NCI-H510A (cell line): ENCODE data around the gene TMEM250.

ENCODE experiments used
- DNase-seq: peaks from one replicate; lab custom pipeline; 2025; lab: John Stamatoyannopoulos, UW

Gene TMEM250

DNA sequence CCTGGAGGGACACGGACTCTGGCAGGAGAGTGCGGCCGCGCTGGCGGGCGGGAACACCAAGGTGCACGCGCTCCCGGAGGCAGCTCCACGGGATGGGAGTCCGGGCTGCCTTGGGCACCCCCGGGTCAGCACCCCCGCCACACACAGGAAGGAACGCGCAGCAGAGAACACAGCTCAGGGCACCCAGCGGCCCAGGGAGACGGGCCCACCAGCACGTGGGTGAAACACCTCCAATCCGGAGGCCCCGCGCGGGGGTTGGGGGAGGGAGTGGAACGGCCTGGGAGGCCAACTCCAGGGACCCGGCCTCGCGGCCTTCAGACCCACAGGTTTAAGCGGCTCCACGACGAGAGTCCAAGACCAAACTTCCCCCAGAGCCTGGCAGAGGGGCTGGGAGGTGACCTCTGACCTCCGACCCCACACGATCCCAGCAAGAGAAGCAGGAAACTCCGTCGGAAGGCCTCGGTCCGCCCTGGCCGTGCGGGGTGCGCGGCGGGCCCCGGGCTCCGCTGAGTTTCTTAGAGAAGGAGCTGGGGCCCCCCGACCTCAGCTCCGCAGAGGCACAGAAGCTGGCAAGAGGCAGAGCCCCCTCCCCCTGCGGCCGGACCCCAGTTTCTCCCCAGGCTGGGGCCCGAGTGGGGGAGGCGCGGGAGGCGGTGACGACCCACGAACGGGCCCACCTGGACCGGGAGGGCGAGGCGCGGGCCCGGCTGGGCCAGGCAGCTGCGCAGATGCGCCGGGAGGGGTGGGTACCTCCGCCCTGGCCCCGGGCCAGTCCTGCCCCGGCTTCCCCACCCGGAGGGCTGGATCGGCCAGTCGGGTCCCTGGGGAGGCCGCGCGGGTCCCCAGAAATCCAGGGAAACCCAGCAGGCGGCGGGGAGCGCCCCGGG lies 24.4 kb downstream of the TMEM250 start:
- DNase-seq: peak; percentile 57

DNA sequence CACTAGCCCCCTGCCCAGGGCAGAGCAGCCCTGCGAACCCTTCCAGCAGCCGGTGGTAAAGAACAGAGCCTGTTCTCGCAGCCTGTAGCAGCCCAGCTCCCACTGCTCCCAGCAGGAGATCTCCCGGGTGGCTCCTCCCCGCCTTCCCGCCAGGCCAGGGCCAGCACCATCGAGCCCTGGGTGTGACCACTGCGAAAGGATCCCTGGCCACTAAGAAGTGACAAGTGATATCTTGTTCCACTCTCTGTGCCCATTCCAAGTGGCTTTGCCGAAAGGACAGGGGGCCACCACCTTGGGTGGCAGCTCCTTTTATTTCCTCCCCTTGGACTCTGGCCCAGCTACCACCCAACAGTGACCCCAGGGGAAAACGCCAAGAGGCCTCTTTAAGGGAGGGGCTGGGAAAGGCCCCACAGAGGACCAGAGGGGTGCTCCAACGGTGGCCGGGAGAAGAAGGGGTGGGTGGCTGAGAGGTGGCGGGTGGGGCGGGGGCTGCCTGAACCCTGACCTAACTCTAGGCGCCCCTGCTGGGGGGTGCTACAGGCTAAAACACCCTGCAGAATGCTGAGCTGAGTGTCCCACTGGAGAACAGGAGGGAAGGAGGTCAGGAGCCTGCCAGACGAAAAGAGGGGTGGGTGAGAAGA lies 25.2 kb downstream of the TMEM250 start:
- peak; percentile 36 for DNase-seq

DNA sequence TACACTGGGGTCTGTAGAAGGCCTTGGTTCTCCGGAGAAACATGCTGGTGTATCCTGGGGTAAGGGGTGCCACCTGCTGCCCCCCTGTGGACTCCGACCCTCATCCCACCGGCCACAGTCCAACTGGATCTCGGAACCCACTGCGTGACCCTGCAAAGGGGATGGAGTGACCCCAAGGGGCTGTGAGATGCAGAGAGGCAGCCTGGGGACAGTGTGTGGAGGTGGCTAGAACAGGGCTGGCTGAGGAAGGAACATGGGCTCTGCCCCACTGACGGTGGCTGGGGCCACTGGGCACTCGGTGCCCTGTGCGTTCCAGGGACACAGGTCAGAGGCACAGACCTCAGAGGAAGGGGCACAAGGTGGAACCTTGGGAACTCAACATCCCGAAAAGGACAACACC lies 25.9 kb downstream of the TMEM250 start:
- no peak for DNase-seq

DNA sequence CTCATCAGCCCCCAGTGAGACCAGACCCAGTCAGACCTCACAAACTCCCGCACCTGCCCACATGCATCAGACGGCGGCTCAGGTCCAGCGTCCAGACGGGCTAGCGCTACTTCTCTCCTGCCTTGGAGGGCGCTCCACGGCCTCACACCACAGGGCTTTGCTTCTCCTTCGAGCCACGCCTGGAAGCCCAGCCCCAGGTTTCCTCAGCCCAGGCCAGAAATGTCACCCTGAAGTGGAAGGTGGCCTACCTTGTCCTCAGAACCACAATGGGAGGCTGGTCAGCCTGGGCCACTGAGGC lies 26.4 kb downstream of the TMEM250 start:
- DNase-seq: no peak

DNA sequence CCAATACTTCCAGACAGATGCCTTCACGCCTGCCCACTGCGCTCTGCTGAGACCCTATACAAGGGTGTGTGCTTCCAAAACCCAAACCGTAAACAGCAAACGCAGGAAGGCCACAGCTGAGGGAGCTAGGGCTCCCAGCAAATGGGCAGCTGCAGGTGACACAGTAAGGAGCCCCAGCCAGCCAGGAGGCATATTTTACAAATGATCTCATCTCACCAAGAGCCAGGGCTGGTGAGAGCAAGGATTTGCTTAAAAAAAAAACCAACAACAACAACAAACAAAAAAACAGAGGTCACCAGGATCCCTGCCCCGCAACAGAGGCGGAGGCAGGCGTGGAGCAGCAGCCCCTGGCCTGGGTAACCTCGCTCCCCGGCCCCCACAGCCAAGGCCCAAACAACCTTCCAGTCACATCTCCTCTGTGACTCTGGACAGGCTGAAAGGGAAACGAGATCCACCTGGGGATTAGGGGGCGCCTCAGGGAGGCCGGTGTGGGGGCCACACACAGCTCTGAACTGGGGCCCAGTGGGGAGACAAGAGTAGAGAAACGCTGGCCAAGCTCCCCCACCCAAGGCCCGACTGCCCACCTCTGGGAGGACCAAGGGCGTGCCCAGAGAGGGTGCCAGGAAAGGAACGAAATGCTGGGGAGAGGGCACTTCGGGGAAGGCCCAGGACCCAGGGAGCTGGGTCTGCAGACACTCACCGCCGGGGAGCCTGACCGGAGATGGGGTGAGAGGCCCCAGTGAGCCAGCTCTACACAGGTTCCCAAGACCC lies 26.9 kb downstream of the TMEM250 start:
- DNase-seq: no peak

DNA sequence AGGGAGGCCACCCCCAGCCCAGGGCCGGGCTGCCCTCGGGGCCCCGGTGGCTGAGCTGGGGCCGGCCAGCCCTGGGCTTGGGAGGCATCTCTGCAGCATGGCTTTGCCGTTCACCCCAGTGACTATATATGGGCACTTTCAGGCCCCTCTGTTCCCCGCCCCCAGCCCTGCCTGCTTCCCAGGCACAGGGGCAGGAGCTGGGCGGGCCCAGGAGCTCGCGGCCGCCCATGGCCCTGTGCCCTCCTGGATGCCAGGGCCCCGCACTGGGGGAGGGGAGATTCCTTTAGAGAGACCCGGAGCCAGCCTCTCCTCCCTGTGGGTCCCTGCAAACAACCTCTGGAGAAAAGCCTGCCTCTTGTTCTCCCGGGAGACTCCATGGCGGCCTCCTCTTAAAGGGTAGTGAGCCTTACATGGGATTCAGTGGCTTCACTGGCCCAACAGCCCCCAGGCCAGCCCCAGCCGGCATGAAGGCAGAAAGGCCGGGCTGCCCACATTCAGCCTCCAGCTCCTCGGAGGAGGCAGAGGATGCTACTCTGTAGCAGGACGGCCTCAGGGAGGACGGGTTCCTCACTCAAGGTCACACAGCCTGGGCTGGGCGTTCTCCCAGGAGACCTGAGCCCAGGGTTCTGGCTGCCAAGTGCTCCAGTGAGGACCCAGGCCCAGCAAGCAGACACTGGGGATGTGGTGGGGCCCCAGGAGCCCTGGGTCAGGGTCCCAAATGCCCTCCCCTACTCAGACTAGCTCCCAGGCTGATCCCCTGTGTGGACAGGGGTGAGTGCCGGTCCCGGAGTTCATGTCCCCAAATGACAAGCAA lies 27.7 kb downstream of the TMEM250 start:
- no peak for DNase-seq

DNA sequence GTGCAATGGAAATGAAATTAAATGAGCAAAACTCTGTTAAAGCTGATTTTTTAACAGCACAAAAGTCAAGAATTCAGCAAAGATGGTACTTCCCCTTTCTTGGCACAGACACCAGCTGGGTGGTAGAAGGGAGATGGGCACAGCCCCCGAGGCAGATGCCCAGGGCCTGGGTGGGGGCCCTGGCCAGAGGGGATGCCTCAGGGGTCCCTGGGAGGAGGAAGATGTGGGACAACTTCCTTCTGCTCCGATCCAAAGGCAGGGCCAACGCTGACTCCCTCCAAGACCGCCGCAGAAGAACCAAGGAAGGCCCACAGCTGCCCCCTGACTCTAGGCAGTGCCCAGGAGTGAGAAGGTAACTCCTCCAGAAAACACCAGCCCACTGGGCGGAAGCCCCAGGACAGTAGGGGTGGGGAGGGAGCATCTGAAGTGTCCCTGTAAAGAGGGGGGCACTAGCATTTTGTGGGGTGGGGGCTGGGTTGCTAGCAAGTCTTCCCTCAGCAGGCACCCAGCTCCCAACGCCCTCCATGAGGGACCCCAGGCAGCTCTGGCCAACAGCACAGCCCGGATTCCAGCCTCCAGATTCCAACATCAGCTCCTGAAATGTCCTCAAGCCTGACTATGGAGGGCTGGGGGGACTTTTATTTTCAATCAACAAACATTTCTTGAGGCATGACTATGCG lies 28.5 kb downstream of the TMEM250 start:
- no peak for DNase-seq

DNA sequence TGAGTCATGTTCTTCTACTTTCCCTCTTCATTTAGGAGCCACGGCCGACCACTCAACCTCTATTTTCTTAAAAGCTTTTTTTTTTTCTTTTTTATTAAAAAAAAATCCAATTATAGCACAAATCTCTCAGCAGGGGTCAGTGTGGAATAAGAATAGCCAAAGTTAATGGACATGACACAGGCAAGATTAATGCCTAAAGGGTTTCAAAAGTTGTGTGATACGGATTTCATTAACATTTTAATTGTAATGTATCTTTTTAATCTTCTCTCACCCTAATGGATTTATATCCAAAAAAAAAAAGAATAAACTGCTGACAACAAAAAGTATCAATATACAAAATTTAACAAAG lies 29.0 kb downstream of the TMEM250 start:
- no peak for DNase-seq

DNA sequence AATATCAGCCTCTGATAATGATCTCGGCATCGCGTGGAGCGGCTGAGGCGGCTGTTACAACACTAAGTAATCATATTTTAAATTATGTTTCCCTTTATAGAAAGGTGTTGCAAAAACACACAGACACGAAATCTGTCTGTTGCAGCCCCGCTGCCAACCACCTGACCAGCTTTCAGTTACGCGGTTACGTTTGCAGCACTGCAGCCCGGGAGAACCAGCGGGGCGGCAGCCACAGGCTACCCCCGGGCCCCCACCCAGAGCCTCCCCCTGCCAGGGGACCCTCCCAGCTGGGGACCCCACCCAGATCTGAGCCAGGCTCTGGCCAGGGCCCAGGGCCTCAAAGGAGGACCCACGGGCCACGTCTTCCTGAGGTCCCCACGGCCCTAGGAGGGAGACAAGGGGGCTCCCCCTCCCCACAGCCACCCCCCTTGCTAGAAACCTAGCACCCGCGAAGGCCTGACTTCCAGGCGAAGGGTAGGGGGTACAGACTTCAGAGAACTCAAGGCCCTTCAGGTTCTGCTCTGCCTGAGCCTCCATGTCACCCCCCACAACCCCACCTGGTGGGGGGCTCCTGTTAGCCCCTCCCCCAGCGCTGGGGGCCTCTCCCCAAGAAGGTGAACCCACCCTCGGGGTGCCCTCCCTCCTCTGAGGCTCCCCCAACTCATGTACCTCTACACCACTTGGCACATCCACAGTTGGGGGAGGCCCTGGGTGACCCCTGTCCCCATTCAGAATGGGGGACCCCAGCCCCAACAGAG lies 29.6 kb downstream of the TMEM250 start:
- DNase-seq: no peak

DNA sequence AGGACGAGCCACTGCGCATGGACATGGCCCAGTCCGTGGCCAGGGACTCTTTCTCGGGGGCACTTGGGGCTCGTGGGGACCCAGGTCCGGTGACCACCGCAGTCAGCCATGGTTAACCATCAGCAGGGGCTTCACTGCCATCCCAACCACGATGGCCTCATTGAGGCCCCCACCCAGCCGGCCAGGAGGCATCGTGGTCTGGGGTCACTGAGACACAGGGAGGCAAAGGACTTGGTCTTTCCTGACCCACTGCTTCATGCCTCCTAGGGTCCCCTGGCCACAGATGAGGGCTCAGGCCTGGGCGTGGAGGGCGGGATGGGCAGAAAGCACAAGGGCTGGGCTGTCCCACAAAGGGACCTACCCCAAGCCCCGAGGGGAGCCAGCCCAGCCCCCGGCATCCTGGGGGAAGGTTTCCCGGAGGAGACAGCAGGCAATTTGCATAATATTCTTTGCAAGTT lies 30.2 kb downstream of the TMEM250 start:
- no peak for DNase-seq

DNA sequence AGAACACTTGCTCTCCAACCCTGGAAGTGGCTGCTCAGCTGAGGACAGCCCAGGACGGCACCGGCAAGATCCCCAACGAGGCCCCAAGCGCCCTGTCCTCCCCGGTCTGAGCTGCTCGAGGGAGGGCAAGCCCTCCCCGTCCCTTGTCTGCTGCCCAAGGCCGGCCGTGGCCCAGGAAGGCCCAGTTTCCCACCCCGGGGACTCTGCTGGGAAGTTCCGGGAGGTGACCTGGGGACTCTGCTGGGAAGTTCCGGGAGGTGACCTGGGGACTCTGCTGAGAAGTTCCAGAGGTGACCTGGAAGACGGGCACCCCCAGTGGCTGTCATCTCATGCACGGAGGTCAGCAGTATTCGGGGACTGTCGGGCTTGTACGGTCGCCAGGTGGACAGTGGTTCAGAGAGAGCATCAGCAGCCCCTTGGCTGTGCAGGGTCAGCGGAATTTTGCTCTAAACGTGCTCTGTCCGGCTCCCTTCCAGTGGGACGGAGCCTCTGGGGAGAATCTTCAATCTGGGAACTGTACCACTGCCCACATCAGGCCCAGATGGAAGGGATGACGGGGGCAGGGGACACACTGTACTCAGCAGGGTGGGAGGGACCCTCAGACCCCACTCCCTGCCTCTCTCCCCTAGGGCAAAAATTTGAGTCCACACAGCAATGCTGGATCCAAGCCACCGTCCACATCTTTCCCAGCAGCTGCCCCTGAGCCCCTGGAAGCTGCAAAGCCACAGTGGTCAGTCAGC lies 30.8 kb downstream of the TMEM250 start:
- DNase-seq: no peak

DNA sequence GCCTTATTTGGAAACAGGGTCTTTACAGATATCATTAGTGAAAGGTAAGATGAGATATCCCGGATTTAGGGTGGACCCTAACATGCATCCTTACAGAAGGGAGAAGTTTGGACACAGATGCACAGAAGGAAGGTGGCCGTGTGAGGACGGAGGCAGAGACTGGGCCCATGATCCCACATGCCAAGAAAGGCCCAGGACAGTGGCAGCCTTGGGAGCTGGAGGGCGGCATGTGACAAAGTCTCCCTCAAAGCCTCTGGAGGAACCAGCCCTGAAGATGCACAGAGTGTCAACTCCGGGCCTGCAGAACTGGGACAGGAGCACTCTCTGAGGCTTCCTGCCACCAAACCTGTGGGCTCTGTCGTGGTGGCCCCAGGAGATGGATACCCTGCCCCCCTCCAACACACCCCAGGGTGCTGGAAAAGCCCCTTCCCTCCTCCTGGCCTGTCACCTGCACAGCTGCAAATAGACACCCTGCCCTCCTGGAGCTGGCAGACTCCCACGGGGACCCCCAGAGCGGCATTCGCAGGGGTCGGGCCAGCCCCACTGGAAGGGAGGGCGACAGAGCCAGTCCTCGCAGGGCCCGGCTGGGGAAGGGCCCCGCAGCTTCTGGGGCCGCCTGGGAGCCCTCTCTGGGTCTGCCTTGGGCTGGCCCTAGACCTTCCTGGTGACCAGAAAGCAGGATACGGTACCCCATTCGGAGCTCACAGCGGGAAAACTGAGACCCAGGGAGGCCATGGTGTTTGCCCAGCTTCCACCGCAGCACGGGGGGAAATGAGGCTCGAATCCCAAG lies 31.5 kb downstream of the TMEM250 start:
- DNase-seq: no peak

DNA sequence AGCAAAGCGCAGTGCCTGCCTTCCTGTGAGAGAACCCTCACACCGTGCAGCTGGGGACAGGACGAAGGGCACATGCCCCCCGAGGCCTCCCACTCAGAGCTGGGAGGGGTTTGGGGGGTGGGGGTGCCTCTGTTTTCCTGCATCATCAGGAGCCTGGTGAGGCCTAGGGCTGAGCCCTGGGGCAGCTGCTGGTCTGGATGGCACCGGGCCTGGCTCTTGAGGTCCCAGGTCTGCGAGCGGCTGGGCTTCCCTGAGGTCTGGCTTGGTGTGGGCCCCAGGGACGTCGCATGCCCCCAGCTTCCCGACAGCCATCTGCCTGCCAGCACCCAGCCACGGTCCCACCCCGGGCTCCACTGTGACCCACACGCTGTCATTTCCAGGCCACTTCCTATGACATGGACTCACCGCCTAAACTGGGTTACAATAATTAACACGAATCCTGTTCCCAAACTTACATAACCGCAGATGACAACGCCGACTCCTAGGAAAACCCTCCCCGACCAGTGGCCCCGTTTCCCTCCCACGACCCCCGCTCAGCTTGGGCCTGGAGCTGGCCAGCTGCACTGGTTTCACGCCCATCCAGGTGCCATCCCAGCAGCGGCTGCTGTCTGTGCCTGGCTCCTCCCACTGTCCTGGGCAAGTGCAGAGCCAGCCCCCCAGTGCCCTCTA lies 32.3 kb downstream of the TMEM250 start:
- DNase-seq: no peak

DNA sequence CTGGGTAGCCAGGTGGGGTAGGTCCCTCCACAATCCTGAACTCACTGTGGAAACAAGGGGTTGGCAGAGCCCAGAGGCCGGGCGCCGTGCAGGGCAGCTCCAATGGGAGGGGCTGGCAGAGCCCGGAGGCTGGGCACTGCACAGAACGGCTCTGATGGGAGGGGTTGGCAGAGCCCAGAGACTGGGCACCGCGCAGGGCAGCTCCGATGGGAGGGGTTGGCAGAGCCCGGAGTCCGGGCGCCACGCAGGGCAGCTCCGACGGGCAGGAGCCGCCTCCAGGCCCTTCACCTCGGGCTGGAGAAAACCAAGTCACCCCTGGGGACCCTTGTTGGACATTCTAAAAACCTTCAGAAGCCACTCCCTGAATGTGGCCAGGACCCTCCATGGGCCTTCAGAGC lies 32.9 kb downstream of the TMEM250 start:
- no peak for DNase-seq

DNA sequence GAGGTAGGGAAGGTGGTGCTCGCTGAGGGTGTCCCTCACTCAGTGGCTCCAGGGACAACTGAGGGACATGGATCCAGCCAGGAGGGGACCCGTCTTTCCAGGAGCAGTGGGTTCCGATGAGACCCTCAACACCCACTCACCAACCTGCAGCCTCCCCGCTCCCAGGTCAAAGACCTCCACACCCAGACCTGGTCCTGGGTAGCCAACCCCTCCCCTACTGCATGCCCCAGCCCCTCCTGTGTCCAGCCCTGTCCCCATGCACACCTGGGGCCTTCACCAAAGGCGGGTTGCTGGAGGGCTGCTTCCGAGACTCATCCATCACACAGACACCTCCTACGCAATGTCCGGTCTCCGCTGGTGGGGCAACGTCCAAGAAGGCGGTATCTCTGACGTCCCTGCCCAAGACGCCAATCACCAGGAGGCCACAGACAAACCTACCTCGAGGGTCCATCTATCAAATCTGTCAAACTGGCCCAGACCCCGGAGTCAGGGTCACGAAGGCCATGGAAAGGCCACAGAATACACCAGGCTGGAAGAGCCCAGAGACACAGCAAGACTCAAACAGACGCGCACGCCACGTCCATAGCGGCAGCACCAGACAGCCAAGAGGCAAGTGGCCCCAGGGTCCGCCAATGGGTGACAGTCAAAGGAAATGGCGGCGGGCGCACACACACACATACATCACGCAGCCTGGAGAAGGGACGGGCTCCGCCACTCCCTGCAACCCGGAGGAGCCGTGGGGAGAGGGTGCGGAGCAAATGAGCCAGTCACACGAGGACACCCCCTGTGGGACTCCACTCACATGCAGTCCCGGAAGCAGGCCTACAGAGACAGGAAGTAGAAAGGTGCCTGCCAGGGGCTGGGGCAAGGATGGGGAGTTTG lies 34.4 kb downstream of the TMEM250 start:
- no peak for DNase-seq

DNA sequence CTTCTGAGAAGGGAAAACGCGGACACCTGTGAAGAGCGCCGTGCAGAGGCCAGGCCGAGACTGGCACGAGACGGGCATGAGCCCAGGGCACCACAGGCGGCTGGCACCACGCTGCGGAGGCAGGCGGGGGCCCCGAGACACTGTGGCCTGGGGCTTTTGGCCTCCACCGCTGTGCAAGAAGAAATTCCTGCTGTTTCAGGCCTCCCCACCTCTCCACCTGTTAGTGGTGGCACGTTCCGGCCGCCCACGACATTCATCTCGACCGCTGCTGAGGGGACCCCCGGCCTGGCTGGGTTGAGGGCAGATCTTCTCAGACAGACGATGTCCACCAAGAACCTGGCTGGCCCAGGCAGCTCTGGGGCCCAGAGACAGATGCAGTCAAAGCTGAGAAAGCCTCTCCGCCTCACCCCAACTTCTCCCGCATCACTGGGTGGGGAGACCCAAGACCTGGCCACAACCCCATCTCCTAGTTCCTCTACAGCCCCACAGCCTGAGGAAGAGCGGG lies 35.1 kb downstream of the TMEM250 start:
- DNase-seq: no peak
